Smooth muscle cell of the coronary artery (primary cell): ENCODE measurements around the gene SLC16A13. TPM values are rescaled to one million over a fixed set of nuclear protein-coding genes. Genes with fewer than 3 reads are reported as not detected.

Experiments used
- total RNA-seq: library from RNA; depleted of rRNA; stranded (reverse); fragments of >200 nt; gene quantifications from 2 replicates; pipeline ENCODE4 v1.2.3, GENCODE V29; 2014; ENCODE audit warnings: low replicate concordance

SLC16A13 gene
- total RNA-seq: 0.12 and 0.23 TPM in 2 replicates

GRCh38 chr17:7035591-7036368, at the start of gene SLC16A13:
SLC16A13 (plus strand) TSS chr17:7036015; CDS start chr17:7036383, 368 bp downstream.

GRCh38 chr17:6995500-6996255, 40.1 kb upstream of the SLC16A13 start, which contains the start of gene ALOX12:
ALOX12 (plus strand) TSS chr17:6996049; CDS start chr17:6996118, 69 bp downstream.

GRCh38 chr17:7022781-7023571, 12.8 kb upstream of the SLC16A13 start, which contains the start of gene BCL6B:
BCL6B (plus strand) TSS chr17:7023050; CDS start chr17:7023672, 622 bp downstream.

GRCh38 chr17:7043497-7044198, 7.8 kb downstream of the SLC16A13 start, which contains the start of gene SLC16A11:
SLC16A11 (minus strand) TSS chr17:7044092; CDS start chr17:7043513, 579 bp downstream.

GRCh38 chr17:7079581-7080455, 44.0 kb downstream of the SLC16A13 start, which contains the start of gene CLEC10A:
CLEC10A (minus strand) TSS chr17:7080251; CDS start chr17:7078812, 1,439 bp downstream.

Other genes with a start within 250 kb of the SLC16A13 start
- gene TEKT1, start 204.3 kb upstream of the SLC16A13 start, total RNA-seq: not detected in 2 replicates
- under 0.01 TPM in 1 of 2 replicates, not detected in the other for gene ALOX12, start 40.0 kb upstream of the SLC16A13 start, total RNA-seq
- gene RNASEK, start 23.4 kb upstream of the SLC16A13 start, total RNA-seq: 23.3 and 44.7 TPM in 2 replicates
- 0.30 and 0.47 TPM in 2 replicates for gene BCL6B, start 13.0 kb upstream of the SLC16A13 start, total RNA-seq
- gene SLC16A11, start 8.1 kb downstream of the SLC16A13 start, total RNA-seq: 0.08 and 0.12 TPM in 2 replicates
- 0.70 TPM in 1 of 2 replicates, not detected in the other for gene CLEC10A, start 44.2 kb downstream of the SLC16A13 start, total RNA-seq
- not detected in 2 replicates for gene ASGR2, start 78.8 kb downstream of the SLC16A13 start, total RNA-seq
- under 0.01 and 0.68 TPM in 2 replicates for gene ASGR1, start 143.4 kb downstream of the SLC16A13 start, total RNA-seq
- 8.3 and 20.8 TPM in 2 replicates for gene DLG4, start 183.8 kb downstream of the SLC16A13 start, total RNA-seq
- gene ACADVL, start 183.9 kb downstream of the SLC16A13 start, total RNA-seq: 248 and 288 TPM in 2 replicates
- 56.3 and 89.0 TPM in 2 replicates for gene DVL2, start 198.5 kb downstream of the SLC16A13 start, total RNA-seq
- 38.3 and 41.2 TPM in 2 replicates for gene PHF23, start 203.4 kb downstream of the SLC16A13 start, total RNA-seq
- 180 and 222 TPM in 2 replicates for gene GABARAP, start 206.4 kb downstream of the SLC16A13 start, total RNA-seq
- gene CTDNEP1, start 215.7 kb downstream of the SLC16A13 start, total RNA-seq: 16.7 and 21.2 TPM in 2 replicates
- 20.6 and 25.9 TPM in 2 replicates for gene ELP5, start 216.2 kb downstream of the SLC16A13 start, total RNA-seq
- gene CLDN7, start 226.5 kb downstream of the SLC16A13 start, total RNA-seq: 0.70 and 1.6 TPM in 2 replicates
- gene SLC2A4, start 245.7 kb downstream of the SLC16A13 start, total RNA-seq: 0.08 and 0.12 TPM in 2 replicates